ENCODE measurements around the gene NEO1.
"Not testable (repeated sequence)": the region's sequence is repeated elsewhere in the genome, so short reads cannot be mapped to it uniquely, and the experiment has no call there.

NEO1 gene

GRCh38 chr15:73295630-73296286 lies 243.5 kb downstream of the NEO1 start:
- in situ Hi-C loops (cut with MboI; ENCODE audit: low sequenced_read_pairs) = no loop called here

- in situ Hi-C loops (cut with MboI; ENCODE audit: low sequenced_read_pairs) = no loop called here
These were observed 244.5 kb downstream of the NEO1 start for GRCh38 chr15:73296609-73297353.

GRCh38 chr15:73298522-73299245 lies 246.4 kb downstream of the NEO1 start:
- in situ Hi-C loops (cut with MboI; ENCODE audit: low sequenced_read_pairs) = no loop called here

- in situ Hi-C loops (cut with MboI; ENCODE audit: low sequenced_read_pairs) = not testable (repeated sequence)
These were observed 248.0 kb downstream of the NEO1 start for GRCh38 chr15:73300286-73300685.

GRCh38 chr15:73303636-73304035 lies 251.4 kb downstream of the NEO1 start:
- in situ Hi-C loops (cut with MboI; ENCODE audit: low sequenced_read_pairs) = no loop called here

DNA sequence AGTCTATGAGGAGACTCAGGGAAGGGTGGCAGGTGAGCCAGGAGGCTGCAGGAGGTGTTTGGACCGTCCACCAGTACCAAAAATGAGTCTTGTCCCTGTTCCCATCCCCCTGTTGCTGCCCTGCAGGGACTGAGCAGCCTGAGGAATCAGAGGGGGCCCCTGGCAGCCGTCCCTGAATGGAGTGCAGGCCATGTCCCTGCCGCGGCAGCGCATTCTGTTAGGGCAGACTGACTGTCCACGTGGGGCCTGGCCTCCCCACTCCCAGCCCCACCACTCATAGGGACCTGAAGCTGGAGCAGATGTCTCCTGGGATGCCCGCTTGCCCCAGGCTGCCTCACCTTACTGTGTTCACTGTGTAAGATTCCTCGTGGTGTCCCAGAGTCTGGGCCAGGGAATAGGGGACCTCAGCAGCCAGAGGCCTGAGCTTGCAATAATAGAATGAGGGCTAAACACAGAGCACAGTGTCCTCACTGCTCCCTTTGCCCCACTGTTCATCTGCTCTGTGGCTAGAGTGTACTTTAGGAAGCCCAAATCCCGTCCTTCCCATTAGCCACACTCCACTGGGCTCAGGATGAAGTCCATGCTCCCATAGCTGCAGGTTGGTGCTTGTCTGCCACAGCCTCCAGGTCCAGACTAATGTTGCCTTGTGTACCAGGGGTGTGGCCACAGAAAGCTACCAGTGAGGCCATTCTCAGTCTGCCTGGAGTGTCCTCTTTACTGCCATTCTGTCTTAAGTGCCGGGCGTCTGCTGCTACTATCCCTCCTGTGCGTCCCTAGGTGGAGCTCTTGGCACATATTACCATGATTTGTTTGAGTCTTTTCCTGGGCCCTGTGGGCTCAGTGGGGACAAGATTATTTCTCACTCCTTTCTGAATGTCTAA lies 253.3 kb downstream of the NEO1 start:
- in situ Hi-C loops (cut with MboI; ENCODE audit: low sequenced_read_pairs) = no loop called here

DNA sequence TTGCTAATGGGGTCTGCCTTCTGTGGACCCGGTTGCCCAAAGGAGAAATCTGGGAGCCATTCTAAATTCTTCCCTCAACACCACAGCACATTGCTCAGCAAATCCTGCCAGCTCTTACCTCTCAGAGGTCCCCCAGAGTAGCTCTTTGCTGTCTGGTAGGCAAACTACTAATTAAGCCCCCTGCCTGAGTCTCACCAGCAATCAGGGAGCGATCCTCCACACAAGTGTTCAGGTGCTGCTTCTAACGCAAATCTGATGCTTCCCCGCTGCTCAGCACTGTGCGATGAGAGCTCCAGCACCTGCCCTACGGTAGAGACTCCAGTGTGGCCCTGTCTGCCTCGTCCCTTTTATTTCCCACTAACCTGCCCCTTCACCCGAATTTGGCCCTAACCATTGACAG lies 256.0 kb downstream of the NEO1 start:
- in situ Hi-C loops (cut with MboI; ENCODE audit: low sequenced_read_pairs) = no loop called here

DNA sequence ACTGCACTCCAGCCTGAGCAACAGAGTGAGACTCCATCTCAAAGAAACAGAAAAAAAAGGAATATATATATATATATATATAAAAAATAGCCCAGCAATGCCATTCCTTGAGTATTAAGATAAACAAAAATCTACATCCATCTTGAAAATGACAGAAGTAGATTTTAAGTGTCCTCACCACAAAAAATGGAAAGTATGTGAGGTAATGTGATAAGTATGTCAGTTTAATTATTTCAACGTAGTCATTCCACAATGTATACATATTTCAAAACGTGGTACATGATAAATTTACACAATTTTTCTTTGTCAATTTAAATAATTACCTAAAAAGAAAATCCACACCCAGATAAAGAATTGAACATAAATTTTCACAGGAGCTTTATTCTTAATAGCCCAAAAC lies 261.6 kb downstream of the NEO1 start:
- in situ Hi-C loops (cut with MboI; ENCODE audit: low sequenced_read_pairs) = no loop called here

DNA sequence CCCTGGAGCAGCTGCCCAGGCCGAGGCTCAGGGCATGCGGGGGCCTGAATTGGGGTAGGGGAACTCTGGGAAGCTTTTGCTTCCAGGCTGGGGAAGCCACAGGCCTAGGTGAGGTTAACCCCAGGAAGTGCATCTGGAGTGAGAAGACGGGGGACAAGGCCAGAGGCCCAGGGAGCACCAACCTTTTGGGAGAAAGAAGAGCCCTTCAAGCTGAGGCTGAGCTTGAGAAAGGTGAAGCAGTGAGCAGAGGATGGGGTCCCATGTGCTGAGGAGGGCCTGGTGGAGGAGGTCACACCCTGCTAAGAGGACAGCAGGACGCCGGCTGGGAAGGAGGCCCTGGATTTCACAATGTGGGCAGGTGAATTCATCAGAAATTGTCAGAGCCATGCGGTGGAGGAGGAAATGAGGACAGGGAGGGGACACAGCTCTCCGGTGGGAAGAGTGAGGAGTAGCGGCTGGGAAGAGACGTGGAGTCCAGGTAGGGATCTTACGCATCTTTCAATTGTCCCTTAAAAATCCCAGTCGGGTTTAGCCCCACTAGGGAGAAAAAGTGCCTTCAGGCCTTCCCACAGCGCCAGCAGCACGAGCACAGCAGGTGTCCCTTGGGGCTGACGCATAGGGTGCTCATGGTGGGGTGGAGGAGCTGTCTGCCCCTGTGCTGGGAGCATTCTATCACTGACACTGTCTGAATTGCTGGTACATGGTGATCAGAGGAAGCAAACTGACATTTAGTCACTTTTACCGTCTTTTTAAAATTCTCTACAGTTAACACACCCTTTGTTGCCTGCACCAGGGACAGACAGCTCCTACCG lies 265.6 kb downstream of the NEO1 start:
- in situ Hi-C loops (cut with MboI; ENCODE audit: low sequenced_read_pairs) = no loop called here

GRCh38 chr15:73318463-73319351 lies 266.4 kb downstream of the NEO1 start:
- in situ Hi-C loops (cut with MboI; ENCODE audit: low sequenced_read_pairs) = no loop called here

- in situ Hi-C loops (cut with MboI; ENCODE audit: low sequenced_read_pairs) = no loop called here
These were observed 267.4 kb downstream of the NEO1 start for GRCh38 chr15:73319460-73320245.

- in situ Hi-C loops (cut with MboI; ENCODE audit: low sequenced_read_pairs) = no loop called here
These were observed 268.4 kb downstream of the NEO1 start for GRCh38 chr15:73320619-73321180.

- in situ Hi-C loops (cut with MboI; ENCODE audit: low sequenced_read_pairs) = no loop called here
These were observed 269.5 kb downstream of the NEO1 start for GRCh38 chr15:73321496-73322450.

DNA sequence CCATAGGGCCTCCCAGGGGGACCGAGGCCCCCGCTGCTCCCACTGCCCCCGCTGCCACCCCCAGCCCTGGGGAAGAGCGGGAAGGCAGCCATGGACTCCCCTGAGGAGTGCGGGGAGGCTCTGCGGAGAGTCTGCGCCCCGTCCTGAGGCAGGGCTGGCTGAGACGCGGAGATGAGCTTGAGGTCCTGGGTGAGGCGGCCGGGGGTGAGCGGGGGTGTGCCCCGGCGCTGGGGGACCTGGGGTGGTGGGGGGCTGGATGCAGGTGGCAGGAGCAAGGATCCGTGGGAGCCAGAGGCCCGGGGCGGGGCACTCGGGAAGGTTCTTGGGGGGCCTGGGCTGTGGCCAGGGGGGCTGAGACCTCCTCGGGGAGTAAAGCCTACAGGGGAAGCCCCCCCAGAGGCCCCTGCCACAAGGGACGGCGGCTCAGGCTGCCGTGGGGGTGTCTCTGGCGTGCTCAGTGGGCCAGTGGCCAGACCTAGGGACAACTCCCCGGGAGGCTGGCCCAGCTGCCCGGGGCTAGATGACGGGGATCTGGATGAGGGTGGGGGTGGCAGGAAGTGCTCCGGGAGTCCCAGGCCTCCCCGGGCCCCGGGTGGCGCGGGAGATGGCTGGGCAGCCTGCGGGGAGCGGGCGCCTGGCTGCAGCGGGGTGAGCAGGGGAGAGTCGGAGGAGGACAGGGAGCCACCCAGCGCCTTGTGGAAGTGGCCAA lies 270.6 kb downstream of the NEO1 start:
- in situ Hi-C loops (cut with MboI; ENCODE audit: low sequenced_read_pairs) = no loop called here

DNA sequence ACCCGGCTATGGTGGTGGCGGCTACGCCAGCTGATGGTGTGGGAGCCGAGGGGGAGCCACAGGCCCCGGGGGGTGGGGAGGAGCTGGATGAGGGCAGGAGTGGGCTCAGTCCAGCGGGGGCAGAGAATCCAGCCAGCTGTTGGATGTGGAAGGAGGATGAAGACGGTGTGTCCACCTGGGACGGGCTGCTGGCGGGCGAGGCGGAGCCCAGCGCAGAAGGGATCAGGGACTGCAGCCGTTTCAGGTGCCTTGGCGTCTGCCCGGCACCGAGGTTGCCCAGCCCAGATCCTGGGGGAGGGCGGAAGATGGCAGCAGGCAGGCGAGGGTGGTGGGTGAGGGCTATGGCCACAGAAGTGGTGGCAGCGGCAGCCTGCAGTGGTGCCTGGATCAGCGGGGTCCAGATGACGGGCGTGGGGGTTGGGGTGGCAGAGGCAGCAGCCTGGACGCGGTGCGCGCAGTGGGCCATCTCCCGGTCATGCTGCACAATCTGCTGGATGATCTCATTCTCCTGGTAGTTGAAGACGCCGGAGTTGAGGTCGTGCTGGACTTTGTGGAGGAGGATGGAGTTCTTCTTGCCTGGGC lies 271.2 kb downstream of the NEO1 start:
- in situ Hi-C loops (cut with MboI; ENCODE audit: low sequenced_read_pairs) = no loop called here

GRCh38 chr15:73323956-73324355 lies 271.7 kb downstream of the NEO1 start:
- in situ Hi-C loops (cut with MboI; ENCODE audit: low sequenced_read_pairs) = no loop called here
